WTC11 (cell line): ENCODE data around the gene EFEMP2. TPM values are rescaled to one million over a fixed set of nuclear protein-coding genes. Genes with fewer than 3 reads are reported as not detected.
A peak's percentile ranks its signal among the peaks of the same experiment; 100 is the strongest.

Experiments used
- ATAC-seq: fragments of 200-7000 bp; cut with Tn5 transposase; 2 replicates; pipeline ENCODE4 v1.10.0; 2021; ENCODE audit warnings: mild to moderate bottlenecking, moderate library complexity
- CTCF ChIA-PET: fragments of 300-600 bp; sonication (Branson Sonifier 250); formaldehyde crosslinking; loops from one replicate; lab custom pipeline; 2021; ENCODE audit warnings: antibody characterized with exemption; lab: Charles Lee
- POLR2A ChIA-PET: fragments of 350-600 bp; sonication (Branson Sonifier 250); formaldehyde crosslinking; loops from one replicate; lab custom pipeline; 2021; ENCODE audit warnings: antibody characterized with exemption; lab: Charles Lee
- DNase-seq: peaks from one replicate; pipeline ENCODE4 v3.0.0; 2021; ENCODE audit warnings: low spot score
- H3K27ac Mint-ChIP-seq: 2 replicates; pipeline ENCODE4 v1.8.0; 2021; ENCODE audit warnings: mixed read lengths
- H3K27me3 Mint-ChIP-seq: 2 replicates; pipeline ENCODE4 v1.8.0; 2021; ENCODE audit warnings: low read depth, mild to moderate bottlenecking, moderate library complexity, mixed read lengths
- H3K36me3 Mint-ChIP-seq: 2 replicates; pipeline ENCODE4 v1.8.0; 2021; ENCODE audit warnings: mixed read lengths
- H3K4me1 Mint-ChIP-seq: 2 replicates; pipeline ENCODE4 v1.8.0; 2022; ENCODE audit warnings: mixed read lengths
- H3K4me3 Mint-ChIP-seq: 2 replicates; pipeline ENCODE4 v1.8.0; 2021; ENCODE audit warnings: mild to moderate bottlenecking, moderate library complexity, mixed read lengths
- H3K9me3 Mint-ChIP-seq: 2 replicates; pipeline ENCODE4 v1.8.0; 2021; ENCODE audit warnings: mixed read lengths
- ATF3 ChIP-seq: sonication (generic); formaldehyde crosslinking; conservative IDR thresholded peaks from 2 replicates; pipeline ENCODE4 v1.8.1; 2022; ENCODE audit warnings: mild to moderate bottlenecking, missing genetic modification reagents
- ATF6 ChIP-seq: sonication (generic); formaldehyde crosslinking; IDR thresholded peaks from 2 replicates; pipeline ENCODE4 v1.8.1; 2023; ENCODE audit warnings: mild to moderate bottlenecking, missing genetic modification reagents
- CBFB ChIP-seq: sonication (generic); formaldehyde crosslinking; IDR thresholded peaks from 2 replicates; pipeline ENCODE4 v1.8.1; 2022; ENCODE audit warnings: mild to moderate bottlenecking, low read depth, missing genetic modification reagents
- CDX4 ChIP-seq: fragments of 250-450 bp; sonication (Bioruptor Pico); IDR thresholded peaks from 2 replicates; pipeline ENCODE4 v1.9.0; 2021; ENCODE audit warnings: moderate library complexity, mild to moderate bottlenecking, inconsistent platforms, borderline replicate concordance
- CREM ChIP-seq: sonication (generic); formaldehyde crosslinking; IDR thresholded peaks from 2 replicates; pipeline ENCODE4 v1.8.1; 2022; ENCODE audit warnings: mild to moderate bottlenecking, missing genetic modification reagents, moderate library complexity
- ESRRA ChIP-seq: sonication (generic); formaldehyde crosslinking; IDR thresholded peaks from 2 replicates; pipeline ENCODE4 v1.8.1; 2022; ENCODE audit warnings: mild to moderate bottlenecking, missing genetic modification reagents, borderline replicate concordance
- ETV6 ChIP-seq: sonication (generic); formaldehyde crosslinking; IDR thresholded peaks from 2 replicates; pipeline ENCODE4 v1.8.1; 2022; ENCODE audit warnings: mild to moderate bottlenecking, missing genetic modification reagents
- FOXK1 ChIP-seq: sonication (generic); formaldehyde crosslinking; IDR thresholded peaks from 2 replicates; pipeline ENCODE4 v1.8.0; 2022; ENCODE audit warnings: mild to moderate bottlenecking, moderate library complexity, missing genetic modification reagents
- FOXP4 ChIP-seq: sonication (generic); formaldehyde crosslinking; IDR thresholded peaks from 2 replicates; pipeline ENCODE4 v1.8.0; 2022; ENCODE audit warnings: mild to moderate bottlenecking, missing genetic modification reagents
- GTF2I ChIP-seq: fragments of 250-450 bp; sonication (Bioruptor Pico); conservative IDR thresholded peaks from 2 replicates; pipeline ENCODE4 v1.4.0; 2021; ENCODE audit warnings: mild to moderate bottlenecking
- HMGA2 ChIP-seq: fragments of 250-450 bp; sonication (Bioruptor Pico); IDR thresholded peaks from 2 replicates; pipeline ENCODE4 v1.4.0; 2021; ENCODE audit warnings: mild to moderate bottlenecking, moderate library complexity
- HMGXB4 ChIP-seq: sonication (generic); formaldehyde crosslinking; IDR thresholded peaks from 2 replicates; pipeline ENCODE4 v1.8.1; 2023; ENCODE audit warnings: mild to moderate bottlenecking, moderate library complexity, missing genetic modification reagents
- JUN ChIP-seq: sonication (generic); formaldehyde crosslinking; IDR thresholded peaks from 2 replicates; pipeline ENCODE4 v1.8.0; 2023; ENCODE audit warnings: mild to moderate bottlenecking, missing genetic modification reagents
- NFATC4 ChIP-seq: fragments of 250-450 bp; sonication (Bioruptor Pico); IDR thresholded peaks from 2 replicates; pipeline ENCODE4 v1.9.0; 2021; ENCODE audit warnings: mild to moderate bottlenecking
- NFE2L1 ChIP-seq: sonication (generic); formaldehyde crosslinking; IDR thresholded peaks from 2 replicates; pipeline ENCODE4 v1.8.1; 2023; ENCODE audit warnings: missing genetic modification reagents
- NR1H2 ChIP-seq: sonication (generic); formaldehyde crosslinking; IDR thresholded peaks from 2 replicates; pipeline ENCODE4 v1.9.0; 2021; ENCODE audit warnings: mild to moderate bottlenecking, moderate library complexity, missing genetic modification reagents
- PRRX2 ChIP-seq: fragments of 250-450 bp; sonication (Bioruptor Pico); IDR thresholded peaks from 2 replicates; pipeline ENCODE4 v1.8.0; 2021; ENCODE audit warnings: mild to moderate bottlenecking
- SMAD3 ChIP-seq: sonication (generic); formaldehyde crosslinking; IDR thresholded peaks from 2 replicates; pipeline ENCODE4 v1.8.0; 2022; ENCODE audit warnings: missing genetic modification reagents, mild to moderate bottlenecking, borderline replicate concordance
- SOX15 ChIP-seq: fragments of 250-450 bp; sonication (Bioruptor Pico); IDR thresholded peaks from 2 replicates; pipeline ENCODE4 v1.9.0; 2021; ENCODE audit warnings: mild to moderate bottlenecking
- SP1 ChIP-seq: sonication (generic); formaldehyde crosslinking; conservative IDR thresholded peaks from 2 replicates; pipeline ENCODE4 v1.8.1; 2022; ENCODE audit warnings: missing genetic modification reagents
- TCF7 ChIP-seq: sonication (generic); formaldehyde crosslinking; IDR thresholded peaks from 2 replicates; pipeline ENCODE4 v1.8.0; 2022; ENCODE audit warnings: mild to moderate bottlenecking, low read depth, missing genetic modification reagents, moderate library complexity
- TEAD1 ChIP-seq: sonication (generic); formaldehyde crosslinking; IDR thresholded peaks from 2 replicates; pipeline ENCODE4 v1.8.0; 2022; ENCODE audit warnings: mild to moderate bottlenecking, missing genetic modification reagents
- USF1 ChIP-seq: sonication (generic); formaldehyde crosslinking; IDR thresholded peaks from 2 replicates; pipeline ENCODE4 v1.8.0; 2022; ENCODE audit warnings: mild to moderate bottlenecking, missing genetic modification reagents
- ZNF121 ChIP-seq: sonication (generic); formaldehyde crosslinking; IDR thresholded peaks from 2 replicates; pipeline ENCODE4 v1.8.0; 2023; ENCODE audit warnings: missing genetic modification reagents
- ZNF232 ChIP-seq: sonication (generic); formaldehyde crosslinking; IDR thresholded peaks from 2 replicates; pipeline ENCODE4 v1.8.0; 2022; ENCODE audit warnings: mild to moderate bottlenecking, missing genetic modification reagents
- ZNF281 ChIP-seq: sonication (generic); formaldehyde crosslinking; IDR thresholded peaks from 2 replicates; pipeline ENCODE4 v1.8.0; 2023; ENCODE audit warnings: mild to moderate bottlenecking, missing genetic modification reagents
- total RNA-seq: library from RNA; stranded (reverse); gene quantifications from 3 replicates; pipeline ENCODE4 v1.2.3, GENCODE V29; 2021

The EFEMP2 gene
- total RNA-seq, 1 experiment from 2014 or later: 14.2 TPM

GRCh38 chr11:65873318-65874156, 937 bp upstream of the EFEMP2 start:
- no peak overlapping the region; the same call in 1 of the 2 replicates for H3K27ac Mint-ChIP-seq
- peaks cover 2% of the 10 kb centered on the region; the same call in 1 of the 2 replicates for H3K4me1 Mint-ChIP-seq
- POLR2A ChIA-PET: interaction anchor here (0.8 to 1.8 kb wide), 4 partner anchors 14 to 154 kb away, joined by 3 to 10 read pairs (median 4); partner anchors contain the start of genes CCDC85B, FIBP and MUS81
- H3K36me3 Mint-ChIP-seq: no peaks in the 10 kb centered on the region
- H3K27me3 Mint-ChIP-seq: peaks cover 55% of the 10 kb centered on the region
- DNase-seq: peak; percentile 97
- peak; percentile 84 for ATAC-seq
- CTCF ChIA-PET: interaction anchor here (0.7 to 1.8 kb wide), 8 partner anchors 11 to 149 kb away, joined by 3 to 41 read pairs (median 8); partner anchors contain the start of genes CCDC85B, FIBP and MUS81
- H3K9me3 Mint-ChIP-seq: no peaks in the 10 kb centered on the region
- peak overlapping the region; percentile 88 for H3K4me3 Mint-ChIP-seq
- TF ChIP-seq CBFB (CRISPR knock-in tag): no peak
- no peak for TF ChIP-seq TCF7 (CRISPR knock-in tag)
- TF ChIP-seq HMGXB4: no peak
- TF ChIP-seq ESRRA: no peak
- TF ChIP-seq NR1H2 (CRISPR knock-in tag): no peak
- TF ChIP-seq ZNF281 (CRISPR knock-in tag): no peak
- TF ChIP-seq NFATC4: no peak
- peak; percentile 96 for TF ChIP-seq USF1 (CRISPR knock-in tag)
- TF ChIP-seq NFE2L1: no peak
- TF ChIP-seq ZNF232 (CRISPR knock-in tag): no peak
- no peak for TF ChIP-seq CREM (CRISPR knock-in tag)
- no peak for TF ChIP-seq SMAD3
- TF ChIP-seq ATF6 (CRISPR knock-in tag): no peak
- no peak for TF ChIP-seq JUN
- no peak for TF ChIP-seq SOX15 (CRISPR knock-in tag)
- TF ChIP-seq FOXP4 (CRISPR knock-in tag): peak; percentile 43; the same call in 1 of the 2 replicates
- no peak for TF ChIP-seq HMGA2 (CRISPR knock-in tag)
- no peak for TF ChIP-seq TEAD1 (CRISPR knock-in tag)
- peak; percentile 51; the same call in 1 of the 2 replicates for TF ChIP-seq ETV6 (CRISPR knock-in tag)
- peak; percentile 100 for TF ChIP-seq SP1
- peak; percentile 80 for TF ChIP-seq GTF2I (CRISPR knock-in tag)
- no peak for TF ChIP-seq CDX4 (CRISPR knock-in tag)
- TF ChIP-seq ZNF121 (CRISPR knock-in tag): peak; percentile 99
- peak; percentile 42; the same call in 1 of the 2 replicates for TF ChIP-seq FOXK1
- TF ChIP-seq ATF3 (CRISPR knock-in tag): no peak
- no peak for TF ChIP-seq PRRX2 (CRISPR knock-in tag)
